ENCODE data around the gene VAC14.

The VAC14 gene

DNA sequence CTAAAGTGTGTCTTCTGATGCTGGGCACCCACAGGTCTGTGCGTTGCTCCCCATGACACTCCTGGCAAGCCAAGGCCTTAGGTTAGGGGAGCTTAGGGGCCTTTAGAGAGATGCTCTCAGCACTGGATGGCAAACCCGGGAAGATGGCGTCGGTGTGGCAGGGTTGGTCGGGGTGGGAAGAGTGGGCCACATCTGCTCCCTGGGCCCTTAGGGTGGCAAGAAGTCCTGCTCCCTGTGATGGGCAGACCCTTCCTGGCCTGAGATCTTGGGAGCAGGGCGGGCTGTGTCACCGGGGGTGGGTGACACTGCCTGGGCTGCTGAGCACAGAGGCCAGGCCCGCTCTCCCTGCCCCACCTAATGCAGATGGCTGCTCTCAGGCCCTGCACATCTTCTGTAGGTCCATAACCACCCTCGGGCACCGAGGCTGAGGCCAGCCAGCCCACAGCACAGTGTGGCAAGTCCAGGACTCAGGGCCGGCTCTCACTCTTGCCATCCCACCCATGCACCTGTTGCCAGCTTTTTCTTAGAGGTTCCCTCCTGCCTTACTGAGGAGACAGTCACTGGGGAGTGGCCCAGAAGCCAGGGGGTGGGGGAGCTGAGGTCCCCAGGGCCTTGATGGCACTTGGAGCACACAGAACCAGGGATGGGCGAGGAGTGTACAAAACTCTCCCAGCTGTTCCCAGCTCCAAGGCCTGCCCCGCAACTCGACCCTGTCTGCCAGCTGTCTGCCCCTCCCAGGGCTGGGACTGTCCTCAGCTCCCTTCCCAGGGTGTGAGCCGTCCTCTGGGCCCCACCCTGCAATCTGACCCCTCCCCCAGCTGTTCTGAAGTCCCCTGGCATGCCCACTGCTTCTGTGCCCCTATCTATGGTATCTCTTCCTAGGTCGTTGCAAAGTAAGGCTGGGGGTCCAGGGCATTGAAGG, 110.7 kb downstream of the VAC14 start:
- Mint-ChIP-seq H3K4me3 (no peak overlapping the region), H3K4me1 (peaks cover 1% of the 10 kb centered on the region), H3K36me3 (ENCODE audit: insufficient read depth) (peaks cover 3% of the 10 kb centered on the region), H3K9me3 (no peaks in the 10 kb centered on the region), H3K27me3 (no peaks in the 10 kb centered on the region), H3K27ac (ENCODE audit: low read depth) (no peak overlapping the region)
- ATAC-seq (replicated peaks; ENCODE audit: extremely low read depth, poor library complexity, severe bottlenecking) (no peak), DNase-seq (ENCODE audit: low spot score in 2 of 2) (no peak)

- no peaks in the 10 kb centered on the region for H3K4me1 Mint-ChIP-seq
Observed at GRCh38 chr16:70689035-70689969, 111.7 kb downstream of the VAC14 start.

DNA sequence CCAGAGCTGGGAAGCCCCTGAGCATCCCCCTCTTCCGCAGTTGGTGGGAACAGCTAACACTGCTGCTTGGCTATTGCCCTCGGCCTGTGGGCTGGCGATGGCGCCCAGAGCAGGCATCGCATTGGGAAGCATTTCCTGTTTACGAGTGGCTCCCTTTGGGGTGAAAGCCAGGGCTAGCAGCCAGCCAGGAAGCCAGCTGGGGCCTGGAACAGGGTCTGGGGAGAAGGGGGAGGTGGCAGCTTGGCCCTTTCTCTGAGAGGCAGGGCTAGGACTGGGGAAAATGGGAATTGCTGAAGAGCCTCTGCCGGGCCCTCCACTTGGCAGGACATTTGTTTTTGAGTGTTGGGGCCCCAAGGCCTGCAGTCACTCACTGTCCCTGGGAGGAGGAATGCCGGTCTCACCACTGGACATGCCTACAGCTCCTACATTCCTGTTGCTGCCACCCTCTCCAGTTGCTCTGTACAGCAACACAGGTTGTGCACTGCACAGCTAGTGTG, 112.7 kb downstream of the VAC14 start:
- Mint-ChIP-seq H3K4me3 (no peak overlapping the region), H3K4me1 (no peaks in the 10 kb centered on the region), H3K27ac (ENCODE audit: low read depth) (no peak overlapping the region), H3K27me3 (no peaks in the 10 kb centered on the region), H3K36me3 (ENCODE audit: insufficient read depth) (peaks cover 2% of the 10 kb centered on the region), H3K9me3 (no peaks in the 10 kb centered on the region)
- DNase-seq (ENCODE audit: low spot score in 2 of 2) (no peak), ATAC-seq (replicated peaks; ENCODE audit: extremely low read depth, poor library complexity, severe bottlenecking) (no peak)

More at GRCh38 chr16:70689035-70689969, 111.7 kb downstream of the VAC14 start:
- H3K9me3 Mint-ChIP-seq, result no peaks in the 10 kb centered on the region
- H3K36me3 Mint-ChIP-seq (ENCODE audit: insufficient read depth), result no peaks in the 10 kb centered on the region
- no peak overlapping the region for H3K4me3 Mint-ChIP-seq
- no peak for ATAC-seq (replicated peaks; ENCODE audit: extremely low read depth, poor library complexity, severe bottlenecking)
- H3K27ac Mint-ChIP-seq (ENCODE audit: low read depth), result no peak overlapping the region
- DNase-seq (ENCODE audit: low spot score in 2 of 2), result no peak
- no peaks in the 10 kb centered on the region for H3K27me3 Mint-ChIP-seq

DNA sequence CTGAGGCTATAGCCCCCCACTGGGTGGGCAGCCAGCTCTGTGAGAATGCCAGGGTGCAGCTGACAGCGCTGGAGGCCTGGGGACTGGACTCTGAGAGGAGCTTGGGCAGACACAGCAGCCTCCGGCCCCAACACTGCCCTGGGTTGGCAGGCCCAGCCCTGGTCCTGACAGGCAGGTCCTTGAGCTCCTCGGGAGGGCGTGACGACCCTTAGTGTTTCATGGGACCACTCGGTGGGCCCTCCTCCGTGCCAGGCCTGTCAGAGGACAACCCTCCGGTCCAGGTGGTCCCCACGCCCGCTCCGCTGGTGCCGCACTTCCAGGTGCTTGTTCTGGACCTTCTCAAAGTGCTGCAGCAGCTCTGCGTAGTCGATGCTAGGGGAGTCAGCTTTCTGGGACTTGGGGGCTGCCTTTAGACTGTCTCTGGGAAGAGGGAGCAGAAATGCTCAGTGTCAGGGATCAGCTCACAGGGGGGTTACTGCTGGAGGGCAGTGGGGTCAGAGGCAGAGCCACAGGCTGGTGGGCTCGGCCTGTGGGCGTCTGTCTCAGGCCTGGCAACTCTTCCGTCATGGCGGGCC, 113.2 kb downstream of the VAC14 start:
- DNase-seq (ENCODE audit: low spot score in 2 of 2), result no peak
- Mint-ChIP-seq H3K27me3 (no peaks in the 10 kb centered on the region), H3K4me3 (peak overlapping the region; percentile 32), H3K4me1 (no peaks in the 10 kb centered on the region), H3K9me3 (no peaks in the 10 kb centered on the region), H3K36me3 (ENCODE audit: insufficient read depth) (peaks cover 2% of the 10 kb centered on the region), H3K27ac (ENCODE audit: low read depth) (no peak overlapping the region)
- ATAC-seq (replicated peaks; ENCODE audit: extremely low read depth, poor library complexity, severe bottlenecking), result no peak

- ATAC-seq (replicated peaks; ENCODE audit: extremely low read depth, poor library complexity, severe bottlenecking), result no peak
- H3K27me3 Mint-ChIP-seq, result no peaks in the 10 kb centered on the region
- DNase-seq (ENCODE audit: low spot score in 2 of 2), result no peak
- H3K4me3 Mint-ChIP-seq, result peak overlapping the region; percentile 32
- H3K9me3 Mint-ChIP-seq, result no peaks in the 10 kb centered on the region
- peaks cover 3% of the 10 kb centered on the region for H3K36me3 Mint-ChIP-seq (ENCODE audit: insufficient read depth)
- no peaks in the 10 kb centered on the region for H3K4me1 Mint-ChIP-seq
- H3K27ac Mint-ChIP-seq (ENCODE audit: low read depth), result no peak overlapping the region
Observed at GRCh38 chr16:70687102-70687511, 113.9 kb downstream of the VAC14 start.

GRCh38 chr16:70686376-70687101, 114.4 kb downstream of the VAC14 start:
- ATAC-seq (replicated peaks; ENCODE audit: extremely low read depth, poor library complexity, severe bottlenecking) (no peak), DNase-seq (ENCODE audit: low spot score in 2 of 2) (no peak)
- Mint-ChIP-seq H3K4me3 (peak overlapping the region; percentile 45), H3K27me3 (no peaks in the 10 kb centered on the region), H3K36me3 (ENCODE audit: insufficient read depth) (peaks cover 3% of the 10 kb centered on the region), H3K27ac (ENCODE audit: low read depth) (no peak overlapping the region), H3K9me3 (no peaks in the 10 kb centered on the region), H3K4me1 (no peaks in the 10 kb centered on the region)

DNA sequence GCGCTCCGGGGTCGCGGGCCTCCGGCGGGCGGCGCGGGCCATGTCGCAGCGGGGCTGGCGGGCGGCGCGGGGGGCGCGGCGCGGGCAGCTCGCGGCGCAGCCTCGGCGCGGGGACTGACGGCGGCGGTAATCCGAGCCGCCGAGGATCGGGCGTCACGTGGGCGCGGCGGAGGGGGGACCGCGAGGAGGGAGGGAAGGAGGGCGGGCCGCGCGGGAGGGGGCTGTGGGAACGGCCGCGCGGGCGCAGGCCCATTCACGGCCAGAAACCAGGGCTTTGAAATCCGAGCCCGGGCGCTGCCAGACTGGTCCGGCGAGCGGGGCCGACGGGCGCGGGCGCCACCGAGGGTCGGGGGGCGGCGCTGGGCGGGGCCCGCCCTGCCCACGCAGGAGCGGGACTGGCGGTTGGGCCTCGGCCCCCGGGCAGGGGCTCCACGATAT, 115.0 kb downstream of the VAC14 start, which contains the start of gene MTSS2:
MTSS2 (minus strand) TSS at position 116 of the 438 bp plus-strand sequence. CDS start 262 bp downstream, outside the sequence.
- no peak for ATAC-seq (replicated peaks; ENCODE audit: extremely low read depth, poor library complexity, severe bottlenecking)
- Mint-ChIP-seq H3K36me3 (ENCODE audit: insufficient read depth) (peaks cover 3% of the 10 kb centered on the region), H3K27me3 (no peaks in the 10 kb centered on the region), H3K4me3 (peak within 1 kb of the TSS; percentile 45), H3K9me3 (no peaks in the 10 kb centered on the region), H3K27ac (ENCODE audit: low read depth) (no peak within 1 kb of the TSS), H3K4me1 (no peaks in the 10 kb centered on the region)
- no peak for DNase-seq (ENCODE audit: low spot score in 2 of 2)

- DNase-seq (ENCODE audit: low spot score in 2 of 2), result no peak
- peak overlapping the region; percentile 32 for H3K4me3 Mint-ChIP-seq
Observed at GRCh38 chr16:70685061-70685937, 115.7 kb downstream of the VAC14 start.

DNA sequence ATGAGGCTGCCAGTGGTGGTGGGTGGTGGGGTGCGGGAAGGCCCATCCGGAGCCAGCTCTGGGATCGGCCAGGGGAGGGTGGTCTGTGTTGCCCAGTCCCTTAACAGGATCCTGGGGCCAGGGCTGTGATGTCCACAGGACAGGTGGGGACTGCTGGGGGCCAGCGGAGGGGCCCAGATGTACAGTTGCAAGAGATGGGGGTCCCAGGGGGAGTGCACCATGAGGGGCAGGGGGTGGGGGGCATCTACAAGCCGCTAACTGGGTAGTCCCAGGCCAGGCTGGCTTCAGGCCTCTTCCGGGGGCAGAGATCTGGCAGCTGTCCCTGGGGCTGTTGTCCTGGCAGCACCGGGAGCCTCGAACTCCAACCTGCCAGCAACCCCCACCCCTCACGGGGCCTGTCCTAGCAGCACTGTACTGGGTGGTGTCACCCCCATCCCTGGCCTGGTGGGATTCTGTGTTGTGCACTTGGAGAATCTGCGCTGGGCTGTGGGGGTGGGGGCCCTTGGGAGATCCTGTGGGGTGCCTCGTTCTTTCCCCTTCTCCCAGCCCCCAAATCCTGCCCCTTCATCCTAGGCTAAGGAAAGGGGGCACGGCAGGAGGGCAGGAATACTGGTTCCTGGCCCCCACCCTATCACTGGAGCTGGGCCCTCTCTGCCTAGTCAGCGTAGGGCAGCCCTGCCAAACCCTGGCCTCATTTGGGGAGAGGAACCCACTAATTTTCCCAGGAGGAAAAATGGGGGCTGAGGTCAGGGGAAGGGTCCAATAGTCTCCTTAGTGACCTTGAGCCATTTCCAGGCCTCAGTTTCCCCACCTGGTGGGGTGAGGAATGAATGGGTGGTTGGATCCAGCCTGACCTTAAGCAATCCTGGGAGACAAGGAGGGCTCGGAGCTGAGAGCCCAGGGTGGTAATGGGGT, 116.6 kb downstream of the VAC14 start:
- DNase-seq (ENCODE audit: low spot score in 2 of 2), result no peak
- peaks cover under 1% of the 10 kb centered on the region for H3K4me1 Mint-ChIP-seq
- H3K36me3 Mint-ChIP-seq (ENCODE audit: insufficient read depth), result peaks cover 4% of the 10 kb centered on the region
- no peaks in the 10 kb centered on the region for H3K27me3 Mint-ChIP-seq
- peak overlapping the region; percentile 32 for H3K4me3 Mint-ChIP-seq
- no peak overlapping the region for H3K27ac Mint-ChIP-seq (ENCODE audit: low read depth)
- no peaks in the 10 kb centered on the region for H3K9me3 Mint-ChIP-seq
- no peak for ATAC-seq (replicated peaks; ENCODE audit: extremely low read depth, poor library complexity, severe bottlenecking)

More at GRCh38 chr16:70685061-70685937, 115.7 kb downstream of the VAC14 start:
- Mint-ChIP-seq H3K27me3 (no peaks in the 10 kb centered on the region), H3K27ac (ENCODE audit: low read depth) (no peak overlapping the region), H3K4me1 (no peaks in the 10 kb centered on the region), H3K36me3 (ENCODE audit: insufficient read depth) (peaks cover 3% of the 10 kb centered on the region), H3K9me3 (no peaks in the 10 kb centered on the region)
- ATAC-seq (replicated peaks; ENCODE audit: extremely low read depth, poor library complexity, severe bottlenecking), result no peak

- H3K4me1 Mint-ChIP-seq, result peaks cover 11% of the 10 kb centered on the region
- no peak for ATAC-seq (replicated peaks; ENCODE audit: extremely low read depth, poor library complexity, severe bottlenecking)
- H3K36me3 Mint-ChIP-seq (ENCODE audit: insufficient read depth), result peaks cover 5% of the 10 kb centered on the region
- H3K27me3 Mint-ChIP-seq, result no peaks in the 10 kb centered on the region
- no peak overlapping the region for H3K4me3 Mint-ChIP-seq
- no peaks in the 10 kb centered on the region for H3K9me3 Mint-ChIP-seq
- DNase-seq (ENCODE audit: low spot score in 2 of 2), result no peak
- H3K27ac Mint-ChIP-seq (ENCODE audit: low read depth), result no peak overlapping the region
Observed at GRCh38 chr16:70683146-70683944, 117.6 kb downstream of the VAC14 start.

Data from central memory CD8-positive, alpha-beta T cell (primary cell).